Measurements from ENCODE around the gene NTM. TPM values are rescaled to one million over a fixed set of nuclear protein-coding genes. Genes with fewer than 3 reads are reported as not detected.

Gene NTM
- total and polyA plus RNA-seq, 12 donors = 0.43 to 3.0 (median 1.3) TPM

- no peaks in the 10 kb centered on the region for H3K9me3 ChIP-seq
- no peaks in the 10 kb centered on the region for H3K36me3 ChIP-seq
- no peak for ATAC-seq
- peaks cover 0 to 11% (median 0%) of the 10 kb centered on the region in 7 donors for H3K27me3 ChIP-seq
- H3K4me1 ChIP-seq = no peaks in the 10 kb centered on the region
- H3K27ac ChIP-seq = no peak overlapping the region
- DNase-seq = no peak
- TF ChIP-seq CTCF (IDR thresholded peaks at IDR 0.05) = no peak
- intact Hi-C loops (cut with DNase I) = no loop called here
- WGBS, 2 donors = 74 to 77% methylated on average over 2 of the region's 2 CpGs
- no peak overlapping the region for H3K4me3 ChIP-seq
Measured at GRCh38 chr11:132046288-132046865, 676.0 kb downstream of the NTM start.

- H3K36me3 ChIP-seq = no peaks in the 10 kb centered on the region
- H3K27ac ChIP-seq = no peak overlapping the region
- no peaks in the 10 kb centered on the region for H3K4me1 ChIP-seq
- ATAC-seq (no peak), DNase-seq (no peak)
- H3K27me3 ChIP-seq = peaks cover 0 to 11% (median 0%) of the 10 kb centered on the region in 7 donors
- H3K9me3 ChIP-seq = no peaks in the 10 kb centered on the region
- no peak overlapping the region for H3K4me3 ChIP-seq
- TF ChIP-seq CTCF (IDR thresholded peaks at IDR 0.05) = no peak
- intact Hi-C loops (cut with DNase I) = no loop called here
Measured at GRCh38 chr11:132047167-132047566, 676.8 kb downstream of the NTM start.

GRCh38 chr11:132048040-132048439, 677.6 kb downstream of the NTM start:
- 68 to 73% methylated on average over 4 of the region's 4 CpGs for WGBS, 2 donors
- ATAC-seq (no peak), DNase-seq (no peak)
- TF ChIP-seq CTCF (IDR thresholded peaks at IDR 0.05) = no peak
- peaks cover 0 to 11% (median 0%) of the 10 kb centered on the region in 7 donors for H3K27me3 ChIP-seq
- no peaks in the 10 kb centered on the region for H3K36me3 ChIP-seq
- intact Hi-C loops (cut with DNase I) = no loop called here
- no peak overlapping the region for H3K4me3 ChIP-seq
- H3K9me3 ChIP-seq = no peaks in the 10 kb centered on the region
- no peaks in the 10 kb centered on the region for H3K4me1 ChIP-seq
- H3K27ac ChIP-seq = no peak overlapping the region

- Histone ChIP-seq H3K4me3 (no peak overlapping the region), H3K27ac (no peak overlapping the region), H3K4me1 (no peaks in the 10 kb centered on the region), H3K9me3 (no peaks in the 10 kb centered on the region), H3K27me3 (peaks cover 0 to 11% (median 0%) of the 10 kb centered on the region in 7 donors), H3K36me3 (no peaks in the 10 kb centered on the region)
- WGBS, 2 donors = 82 to 86% methylated on average over 4 of the region's 4 CpGs
- ATAC-seq (no peak), DNase-seq (no peak)
- TF ChIP-seq CTCF (IDR thresholded peaks at IDR 0.05) = no peak
- intact Hi-C loops (cut with DNase I) = no loop called here
Measured at GRCh38 chr11:132049205-132049604, 678.8 kb downstream of the NTM start.
